DOHH2 (cell line): ENCODE data around the gene CPM.

Experiments
- CTCF ChIP-seq: fragments of 200-600 bp; sonication (generic); IDR thresholded peaks from one replicate; pipeline ENCODE4 v1.5.1; 2014; ENCODE audit warnings: antibody characterized with exemption, mild to moderate bottlenecking, low read depth, low read length; ENCODE audit not compliant: poor library complexity, severe bottlenecking
- EZH2phosphoT487 ChIP-seq: fragments of 200-600 bp; sonication (generic); IDR thresholded peaks from 2 replicates; pipeline ENCODE4 v1.6.1; 2017; ENCODE audit warnings: borderline replicate concordance, mild to moderate bottlenecking, antibody characterized with exemption, low read length, moderate library complexity, mixed read lengths

- no peak for TF ChIP-seq CTCF
- no peak for TF ChIP-seq EZH2phosphoT487
These were observed 71.1 kb downstream of the CPM start for GRCh38 chr12:68861890-68862289.
